IPS DF 6.9 (cell line): ENCODE measurements around the gene CCDC154.

Experiments
- DNase-seq: peaks from one replicate; pipeline ENCODE4 v3.0.0-alpha.2; 2013; ENCODE audit warnings: low read depth, low spot score
- H3K27ac ChIP-seq: one replicate; pipeline ENCODE4 v1.5.1; 2013; ENCODE audit warnings: low read length, control low read depth
- H3K27me3 ChIP-seq: 2 replicates; pipeline ENCODE4 v1.6.1; 2013; ENCODE audit warnings: mild to moderate bottlenecking, low read length; ENCODE audit not compliant: control insufficient read depth, insufficient read depth
- H3K36me3 ChIP-seq: 2 replicates; pipeline ENCODE4 v1.6.1; 2013; ENCODE audit warnings: low read length; ENCODE audit not compliant: control insufficient read depth, insufficient read depth
- H3K4me1 ChIP-seq: 2 replicates; pipeline ENCODE4 v1.6.1; 2013; ENCODE audit warnings: low read length; ENCODE audit not compliant: control insufficient read depth, insufficient read depth
- H3K4me3 ChIP-seq: 2 replicates; pipeline ENCODE4 v1.5.1; 2013; ENCODE audit warnings: mild to moderate bottlenecking, low read length
- H3K9me3 ChIP-seq: 2 replicates; pipeline ENCODE4 v1.6.1; 2013; ENCODE audit warnings: low read length, inconsistent platforms; ENCODE audit not compliant: control insufficient read depth, insufficient read depth
- WGBS: extraction: QIAGEN DNeasy Blood & Tissue Kit; methylation state at CpG from one replicate; pipeline ENCODE4 v1.1.7; 2013; ENCODE audit warnings: mixed read lengths, missing lambda C conversion rate; ENCODE audit not compliant: insufficient read length, insufficient coverage; 5-methylcytosine and 5-hydroxymethylcytosine counted together

Gene CCDC154

GRCh38 chr16:1414532-1415260 is 29.7 kb downstream of the CCDC154 start, which contains the start of gene UNKL:
Gene UNKL (minus strand): TSS chr16:1414704. CDS start chr16:1414691, 13 bp downstream.
- Histone ChIP-seq H3K9me3 (no peaks in the 10 kb centered on the region), H3K27ac (no peak within 1 kb of the TSS), H3K27me3 (no peaks in the 10 kb centered on the region), H3K36me3 (no peaks in the 10 kb centered on the region; the same call in 1 of the 2 replicates), H3K4me1 (no peaks in the 10 kb centered on the region), H3K4me3 (peak within 1 kb of the TSS; percentile 81; the same call in 1 of the 2 replicates)
- no peak for DNase-seq
- no CpG with 5 or more reads among the region's 72 CpGs for WGBS

- WGBS: no CpG with 5 or more reads among the region's 85 CpGs
Observed at GRCh38 chr16:1413684-1414531, 30.4 kb downstream of the CCDC154 start.

GRCh38 chr16:1412847-1413246 is 31.5 kb downstream of the CCDC154 start:
- DNase-seq: no peak
- no peaks in the 10 kb centered on the region for H3K27me3 ChIP-seq
- H3K9me3 ChIP-seq: no peaks in the 10 kb centered on the region
- WGBS: no CpG with 5 or more reads among the region's 2 CpGs
- no peaks in the 10 kb centered on the region; the same call in 1 of the 2 replicates for H3K4me1 ChIP-seq
- H3K27ac ChIP-seq: no peak overlapping the region
- H3K36me3 ChIP-seq: no peaks in the 10 kb centered on the region
- no peak overlapping the region for H3K4me3 ChIP-seq

More at GRCh38 chr16:1413684-1414531, 30.4 kb downstream of the CCDC154 start:
- Histone ChIP-seq H3K9me3 (no peaks in the 10 kb centered on the region), H3K36me3 (no peaks in the 10 kb centered on the region; the same call in 1 of the 2 replicates), H3K27ac (no peak overlapping the region), H3K4me3 (peak overlapping the region; percentile 81; the same call in 1 of the 2 replicates), H3K27me3 (no peaks in the 10 kb centered on the region), H3K4me1 (no peaks in the 10 kb centered on the region)
- peak; percentile 43 for DNase-seq

- peak; percentile 29 for DNase-seq
- H3K4me1 ChIP-seq: no peaks in the 10 kb centered on the region; the same call in 1 of the 2 replicates
- peak overlapping the region; percentile 87 for H3K4me3 ChIP-seq
- H3K36me3 ChIP-seq: no peaks in the 10 kb centered on the region
- no peaks in the 10 kb centered on the region for H3K27me3 ChIP-seq
- H3K9me3 ChIP-seq: no peaks in the 10 kb centered on the region
- no peak overlapping the region for H3K27ac ChIP-seq
- no CpG with 5 or more reads among the region's 42 CpGs for WGBS
Observed at GRCh38 chr16:1408171-1408837, 36.1 kb downstream of the CCDC154 start.

- peaks cover 3% of the 10 kb centered on the region for H3K36me3 ChIP-seq
- WGBS: no CpG with 5 or more reads among the region's 11 CpGs
- H3K27ac ChIP-seq: no peak overlapping the region
- no peak overlapping the region for H3K4me3 ChIP-seq
- H3K4me1 ChIP-seq: no peaks in the 10 kb centered on the region; the same call in 1 of the 2 replicates
- no peak for DNase-seq
- H3K9me3 ChIP-seq: no peaks in the 10 kb centered on the region
- no peaks in the 10 kb centered on the region for H3K27me3 ChIP-seq
Observed at GRCh38 chr16:1407753-1408152, 36.6 kb downstream of the CCDC154 start.

GRCh38 chr16:1403733-1404132 is 40.6 kb downstream of the CCDC154 start:
- Histone ChIP-seq H3K27me3 (no peaks in the 10 kb centered on the region), H3K36me3 (peaks cover 10% of the 10 kb centered on the region)
- no CpG with 5 or more reads among the region's 14 CpGs for WGBS

GRCh38 chr16:1403036-1403435 is 41.3 kb downstream of the CCDC154 start:
- Histone ChIP-seq H3K27me3 (no peaks in the 10 kb centered on the region), H3K36me3 (peaks cover 10% of the 10 kb centered on the region), H3K27ac (no peak overlapping the region), H3K4me3 (no peak overlapping the region), H3K9me3 (no peaks in the 10 kb centered on the region), H3K4me1 (no peaks in the 10 kb centered on the region)
- no CpG with 5 or more reads among the region's 22 CpGs for WGBS
- DNase-seq: no peak

More at GRCh38 chr16:1403733-1404132, 40.6 kb downstream of the CCDC154 start:
- Histone ChIP-seq H3K9me3 (no peaks in the 10 kb centered on the region), H3K4me3 (no peak overlapping the region), H3K4me1 (no peaks in the 10 kb centered on the region; the same call in 1 of the 2 replicates), H3K27ac (no peak overlapping the region)
- no peak for DNase-seq

- Histone ChIP-seq H3K27ac (no peak overlapping the region), H3K36me3 (peaks cover 10% of the 10 kb centered on the region), H3K4me3 (no peak overlapping the region), H3K27me3 (no peaks in the 10 kb centered on the region), H3K9me3 (no peaks in the 10 kb centered on the region), H3K4me1 (no peaks in the 10 kb centered on the region)
- no CpG with 5 or more reads among the region's 13 CpGs for WGBS
- no peak for DNase-seq
Observed at GRCh38 chr16:1401758-1402154, 42.6 kb downstream of the CCDC154 start.

GRCh38 chr16:1401061-1401757 is 43.1 kb downstream of the CCDC154 start:
- H3K27ac ChIP-seq: no peak overlapping the region
- no peaks in the 10 kb centered on the region for H3K9me3 ChIP-seq
- no CpG with 5 or more reads among the region's 29 CpGs for WGBS
- H3K4me1 ChIP-seq: no peaks in the 10 kb centered on the region
- H3K4me3 ChIP-seq: no peak overlapping the region
- no peak for DNase-seq
- H3K27me3 ChIP-seq: no peaks in the 10 kb centered on the region
- peaks cover 10% of the 10 kb centered on the region for H3K36me3 ChIP-seq
